ENCODE results near the gene FAM9A.

Gene FAM9A

GRCh38 chrX:8823698-8824097, 22.5 kb upstream of the FAM9A start:
- Histone ChIP-seq H3K4me1 (no peaks in the 10 kb centered on the region), H3K27me3 (ENCODE audit: control insufficient read depth, insufficient read depth, low read length) (no peaks in the 10 kb centered on the region)

GRCh38 chrX:8822002-8822401, 20.8 kb upstream of the FAM9A start:
- no peak for TF ChIP-seq CTCF (IDR thresholded peaks at IDR 0.05)
- no peak overlapping the region for H3K27ac ChIP-seq
- no peak overlapping the region for H3K9ac ChIP-seq
- no peak overlapping the region for H2AFZ ChIP-seq
- H3K4me1 ChIP-seq, result no peaks in the 10 kb centered on the region
- H3K36me3 ChIP-seq (ENCODE audit: control insufficient read depth, insufficient read depth, low read length), result no peaks in the 10 kb centered on the region
- H3K4me2 ChIP-seq (ENCODE audit: low read length), result no peak overlapping the region
- H3K4me3 ChIP-seq (ENCODE audit: low read depth, low read length), result no peak overlapping the region
- no peaks in the 10 kb centered on the region for H3K79me2 ChIP-seq
- no peaks in the 10 kb centered on the region for H3K9me3 ChIP-seq (ENCODE audit: control insufficient read depth, low read length)
- H3K27me3 ChIP-seq (ENCODE audit: control insufficient read depth, insufficient read depth, low read length), result no peaks in the 10 kb centered on the region

More at GRCh38 chrX:8823698-8824097, 22.5 kb upstream of the FAM9A start:
- no peaks in the 10 kb centered on the region for H3K79me2 ChIP-seq
- no peak overlapping the region for H3K9ac ChIP-seq
- no peak overlapping the region for H3K4me2 ChIP-seq (ENCODE audit: low read length)
- H3K27ac ChIP-seq, result no peak overlapping the region
- no peaks in the 10 kb centered on the region for H3K36me3 ChIP-seq (ENCODE audit: control insufficient read depth, insufficient read depth, low read length)
- no peak for TF ChIP-seq CTCF (IDR thresholded peaks at IDR 0.05)
- no peaks in the 10 kb centered on the region for H3K9me3 ChIP-seq (ENCODE audit: control insufficient read depth, low read length)
- H3K4me3 ChIP-seq (ENCODE audit: low read depth, low read length), result no peak overlapping the region
- no peak overlapping the region for H2AFZ ChIP-seq

- Histone ChIP-seq H3K36me3 (ENCODE audit: control insufficient read depth, insufficient read depth, low read length) (no peaks in the 10 kb centered on the region), H3K27me3 (ENCODE audit: control insufficient read depth, insufficient read depth, low read length) (no peaks in the 10 kb centered on the region), H3K9ac (no peak overlapping the region), H3K79me2 (no peaks in the 10 kb centered on the region), H3K9me3 (ENCODE audit: control insufficient read depth, low read length) (no peaks in the 10 kb centered on the region), H3K4me2 (ENCODE audit: low read length) (no peak overlapping the region), H2AFZ (no peak overlapping the region), H3K4me1 (no peaks in the 10 kb centered on the region), H3K4me3 (ENCODE audit: low read depth, low read length) (no peak overlapping the region), H3K27ac (no peak overlapping the region)
- no peak for TF ChIP-seq CTCF (IDR thresholded peaks at IDR 0.05)
These were observed 19.8 kb upstream of the FAM9A start for GRCh38 chrX:8820910-8821527.

- no peaks in the 10 kb centered on the region for H3K27me3 ChIP-seq (ENCODE audit: control insufficient read depth, insufficient read depth, low read length)
These were observed 14.4 kb upstream of the FAM9A start for GRCh38 chrX:8815460-8816065.

More at GRCh38 chrX:8815460-8816065, 14.4 kb upstream of the FAM9A start:
- H3K9ac ChIP-seq, result no peak overlapping the region
- H3K4me1 ChIP-seq, result no peaks in the 10 kb centered on the region
- no peaks in the 10 kb centered on the region for H3K79me2 ChIP-seq
- H3K27ac ChIP-seq, result no peak overlapping the region
- H3K9me3 ChIP-seq (ENCODE audit: control insufficient read depth, low read length), result no peaks in the 10 kb centered on the region
- no peak overlapping the region for H3K4me3 ChIP-seq (ENCODE audit: low read depth, low read length)
- no peak overlapping the region for H2AFZ ChIP-seq
- H3K4me2 ChIP-seq (ENCODE audit: low read length), result no peak overlapping the region
- no peaks in the 10 kb centered on the region for H3K36me3 ChIP-seq (ENCODE audit: control insufficient read depth, insufficient read depth, low read length)
- TF ChIP-seq CTCF (IDR thresholded peaks at IDR 0.05), result peak; percentile 61
